ENCODE measurements around the gene GPC6. TPM values are rescaled to one million over a fixed set of nuclear protein-coding genes. Genes with fewer than 3 reads are reported as not detected.
A peak's percentile ranks its signal among the peaks of the same experiment; 100 is the strongest.

The GPC6 gene
- polyA plus RNA-seq, 1 donor from 2014 or later: 9.0 TPM

DNA sequence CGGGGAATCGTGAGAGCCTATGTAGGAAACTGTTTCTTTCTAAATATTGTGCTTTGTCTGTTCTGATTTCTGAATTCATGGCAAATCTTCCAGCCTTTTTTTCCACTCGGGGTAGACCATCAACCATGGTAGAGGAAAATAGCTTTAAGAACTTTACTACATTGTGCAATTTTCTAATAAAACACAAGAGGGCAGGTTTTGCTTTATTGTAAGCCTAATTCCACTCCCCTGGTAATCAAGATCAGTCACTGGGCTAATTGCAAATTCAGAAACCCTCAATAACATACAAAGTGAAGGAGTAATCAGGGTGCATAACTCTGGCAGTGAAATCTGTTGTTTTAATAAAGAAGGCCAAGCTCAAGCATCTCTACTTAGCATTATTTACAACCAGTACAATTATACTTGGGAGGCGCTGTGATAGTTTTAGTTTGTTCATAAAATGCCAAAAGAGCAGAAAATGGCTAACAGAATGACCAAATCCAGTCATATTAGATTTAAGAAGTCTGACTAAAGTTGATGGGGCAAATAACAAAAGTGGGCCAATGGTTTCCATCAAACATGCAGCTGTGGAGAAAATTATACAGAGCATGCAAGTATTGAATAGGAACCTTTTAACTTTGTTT, 1209.1 kb downstream of the GPC6 start:
- Histone ChIP-seq H3K36me3 (ENCODE audit: insufficient read depth, low read length) (no peaks in the 10 kb centered on the region), H3K79me2 (replicated peaks; ENCODE audit: insufficient read depth, low read length) (no peaks in the 10 kb centered on the region), H4K20me1 (ENCODE audit: insufficient read depth) (no peaks in the 10 kb centered on the region), H3K4me3 (ENCODE audit: low read length) (no peak overlapping the region), H3K9me3 (ENCODE audit: low read length) (peaks cover 3% of the 10 kb centered on the region), H3K9me2 (ENCODE audit: insufficient read depth, low read length) (no peaks in the 10 kb centered on the region), H3K4me2 (ENCODE audit: low read length) (no peak overlapping the region), H3K27ac (ENCODE audit: low read length) (no peak overlapping the region), H3F3A (ENCODE audit: insufficient read depth, low read length, poor library complexity, severe bottlenecking) (peaks cover 2% of the 10 kb centered on the region), H3K9ac (ENCODE audit: low read length) (no peak overlapping the region), H2AFZ (ENCODE audit: low read depth, low read length) (no peak overlapping the region), H3K27me3 (ENCODE audit: insufficient read depth, low read depth, low read length) (no peaks in the 10 kb centered on the region)
- TF ChIP-seq RAD21 (conservative IDR thresholded peaks at IDR 0.05) (peak; percentile 71), EP300 (conservative IDR thresholded peaks at IDR 0.05; ENCODE audit: poor library complexity, severe bottlenecking) (no peak), TAF1 (IDR thresholded peaks at IDR 0.05; ENCODE audit: low read depth) (no peak), SMC3 (conservative IDR thresholded peaks at IDR 0.05; ENCODE audit: poor library complexity) (peak; percentile 76), POLR2AphosphoS5 (IDR thresholded peaks at IDR 0.05) (no peak), MXI1 (conservative IDR thresholded peaks at IDR 0.05; ENCODE audit: poor library complexity, severe bottlenecking) (no peak), EZH2 (IDR thresholded peaks at IDR 0.05; ENCODE audit: borderline replicate concordance, insufficient read depth, low read length, poor library complexity, severe bottlenecking) (no peak)
- TF ChIP-seq, protein P1, sequence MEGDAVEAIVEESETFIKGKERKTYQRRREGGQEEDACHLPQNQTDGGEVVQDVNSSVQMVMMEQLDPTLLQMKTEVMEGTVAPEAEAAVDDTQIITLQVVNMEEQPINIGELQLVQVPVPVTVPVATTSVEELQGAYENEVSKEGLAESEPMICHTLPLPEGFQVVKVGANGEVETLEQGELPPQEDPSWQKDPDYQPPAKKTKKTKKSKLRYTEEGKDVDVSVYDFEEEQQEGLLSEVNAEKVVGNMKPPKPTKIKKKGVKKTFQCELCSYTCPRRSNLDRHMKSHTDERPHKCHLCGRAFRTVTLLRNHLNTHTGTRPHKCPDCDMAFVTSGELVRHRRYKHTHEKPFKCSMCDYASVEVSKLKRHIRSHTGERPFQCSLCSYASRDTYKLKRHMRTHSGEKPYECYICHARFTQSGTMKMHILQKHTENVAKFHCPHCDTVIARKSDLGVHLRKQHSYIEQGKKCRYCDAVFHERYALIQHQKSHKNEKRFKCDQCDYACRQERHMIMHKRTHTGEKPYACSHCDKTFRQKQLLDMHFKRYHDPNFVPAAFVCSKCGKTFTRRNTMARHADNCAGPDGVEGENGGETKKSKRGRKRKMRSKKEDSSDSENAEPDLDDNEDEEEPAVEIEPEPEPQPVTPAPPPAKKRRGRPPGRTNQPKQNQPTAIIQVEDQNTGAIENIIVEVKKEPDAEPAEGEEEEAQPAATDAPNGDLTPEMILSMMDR (IDR thresholded peaks at IDR 0.05; ENCODE audit: poor library complexity, severe bottlenecking): peak; percentile 71
- TF ChIP-seq, protein P2, sequence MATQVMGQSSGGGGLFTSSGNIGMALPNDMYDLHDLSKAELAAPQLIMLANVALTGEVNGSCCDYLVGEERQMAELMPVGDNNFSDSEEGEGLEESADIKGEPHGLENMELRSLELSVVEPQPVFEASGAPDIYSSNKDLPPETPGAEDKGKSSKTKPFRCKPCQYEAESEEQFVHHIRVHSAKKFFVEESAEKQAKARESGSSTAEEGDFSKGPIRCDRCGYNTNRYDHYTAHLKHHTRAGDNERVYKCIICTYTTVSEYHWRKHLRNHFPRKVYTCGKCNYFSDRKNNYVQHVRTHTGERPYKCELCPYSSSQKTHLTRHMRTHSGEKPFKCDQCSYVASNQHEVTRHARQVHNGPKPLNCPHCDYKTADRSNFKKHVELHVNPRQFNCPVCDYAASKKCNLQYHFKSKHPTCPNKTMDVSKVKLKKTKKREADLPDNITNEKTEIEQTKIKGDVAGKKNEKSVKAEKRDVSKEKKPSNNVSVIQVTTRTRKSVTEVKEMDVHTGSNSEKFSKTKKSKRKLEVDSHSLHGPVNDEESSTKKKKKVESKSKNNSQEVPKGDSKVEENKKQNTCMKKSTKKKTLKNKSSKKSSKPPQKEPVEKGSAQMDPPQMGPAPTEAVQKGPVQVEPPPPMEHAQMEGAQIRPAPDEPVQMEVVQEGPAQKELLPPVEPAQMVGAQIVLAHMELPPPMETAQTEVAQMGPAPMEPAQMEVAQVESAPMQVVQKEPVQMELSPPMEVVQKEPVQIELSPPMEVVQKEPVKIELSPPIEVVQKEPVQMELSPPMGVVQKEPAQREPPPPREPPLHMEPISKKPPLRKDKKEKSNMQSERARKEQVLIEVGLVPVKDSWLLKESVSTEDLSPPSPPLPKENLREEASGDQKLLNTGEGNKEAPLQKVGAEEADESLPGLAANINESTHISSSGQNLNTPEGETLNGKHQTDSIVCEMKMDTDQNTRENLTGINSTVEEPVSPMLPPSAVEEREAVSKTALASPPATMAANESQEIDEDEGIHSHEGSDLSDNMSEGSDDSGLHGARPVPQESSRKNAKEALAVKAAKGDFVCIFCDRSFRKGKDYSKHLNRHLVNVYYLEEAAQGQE (IDR thresholded peaks at IDR 0.05; ENCODE audit: borderline replicate concordance): no peak

DNA sequence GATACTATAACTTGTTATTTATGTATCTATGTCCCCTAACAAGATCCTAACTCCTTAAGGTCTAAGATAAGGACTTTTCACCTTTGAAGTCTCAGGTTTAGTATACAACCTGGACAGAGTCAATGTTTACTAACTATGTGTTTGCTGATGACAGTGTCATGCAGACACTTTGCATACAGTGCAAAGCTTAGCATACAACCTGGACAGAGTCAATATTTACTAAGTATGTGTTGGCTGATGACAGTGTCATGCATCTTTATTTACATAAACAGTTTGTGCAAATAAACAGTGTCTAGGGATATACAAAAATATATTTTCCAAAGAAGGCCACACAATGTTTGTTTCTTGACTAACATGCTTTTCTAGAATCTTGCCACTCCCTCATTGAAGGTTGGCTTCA, 1218.2 kb downstream of the GPC6 start:
- H3K79me2 ChIP-seq (replicated peaks; ENCODE audit: insufficient read depth, low read length): no peaks in the 10 kb centered on the region

More for the DNA sequence above, 1218.2 kb downstream of the GPC6 start:
- Histone ChIP-seq H3K4me3 (ENCODE audit: low read length) (no peak overlapping the region), H3K9me2 (ENCODE audit: insufficient read depth, low read length) (no peaks in the 10 kb centered on the region), H3K36me3 (ENCODE audit: insufficient read depth, low read length) (no peaks in the 10 kb centered on the region), H3K27me3 (ENCODE audit: insufficient read depth, low read depth, low read length) (no peaks in the 10 kb centered on the region), H3F3A (ENCODE audit: insufficient read depth, low read length, poor library complexity, severe bottlenecking) (no peaks in the 10 kb centered on the region), H3K9ac (ENCODE audit: low read length) (no peak overlapping the region), H3K27ac (ENCODE audit: low read length) (no peak overlapping the region), H2AFZ (ENCODE audit: low read depth, low read length) (no peak overlapping the region), H4K20me1 (ENCODE audit: insufficient read depth) (no peaks in the 10 kb centered on the region), H3K4me2 (ENCODE audit: low read length) (no peak overlapping the region), H3K9me3 (ENCODE audit: low read length) (no peaks in the 10 kb centered on the region)
- TF ChIP-seq EZH2 (IDR thresholded peaks at IDR 0.05; ENCODE audit: borderline replicate concordance, insufficient read depth, low read length, poor library complexity, severe bottlenecking) (no peak), POLR2AphosphoS5 (IDR thresholded peaks at IDR 0.05) (no peak), TAF1 (IDR thresholded peaks at IDR 0.05; ENCODE audit: low read depth) (no peak), RAD21 (conservative IDR thresholded peaks at IDR 0.05) (no peak), MXI1 (conservative IDR thresholded peaks at IDR 0.05; ENCODE audit: poor library complexity, severe bottlenecking) (no peak)
- TF ChIP-seq, protein P2 (IDR thresholded peaks at IDR 0.05; ENCODE audit: borderline replicate concordance): no peak
- TF ChIP-seq, protein P1 (IDR thresholded peaks at IDR 0.05; ENCODE audit: poor library complexity, severe bottlenecking): no peak

Measured in neural cell (in vitro differentiated cells).